ENCODE measurements around the gene RUBCN.
"Not testable (repeated sequence)": the region's sequence is repeated elsewhere in the genome, so short reads cannot be mapped to it uniquely, and the experiment has no call there.

The RUBCN gene

DNA sequence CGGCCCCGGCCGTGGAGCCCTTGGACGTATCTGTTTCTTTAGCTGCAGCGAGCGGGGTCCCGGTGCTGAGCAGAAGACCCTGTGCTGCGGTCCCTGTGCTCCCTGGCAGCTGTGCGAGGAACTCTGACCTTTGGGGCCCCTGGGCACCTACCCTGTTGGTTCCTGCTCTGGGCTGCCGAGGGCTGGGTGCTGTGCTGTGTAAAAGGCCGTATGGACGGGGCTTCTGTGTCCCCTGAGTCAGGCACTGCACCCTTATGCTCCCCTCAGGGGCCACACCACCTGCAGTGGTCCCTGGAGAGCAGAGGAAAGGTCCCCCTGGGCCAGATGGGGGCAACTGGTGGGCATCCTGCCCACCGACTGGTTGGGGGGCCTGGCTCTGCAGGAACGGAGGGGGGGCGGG, 71.2 kb downstream of the RUBCN start:
- H3K9me2 ChIP-seq (replicated peaks; ENCODE audit: low read depth, low read length); H3K4me1 ChIP-seq (ENCODE audit: insufficient read depth, low read length, poor library complexity, severe bottlenecking); H4K20me1 ChIP-seq (ENCODE audit: insufficient read depth, low read length, poor library complexity, severe bottlenecking); H2AFZ ChIP-seq (ENCODE audit: low read length); H3K36me3 ChIP-seq (ENCODE audit: insufficient read depth, low read length); H3K27me3 ChIP-seq (ENCODE audit: insufficient read depth, low read length, poor library complexity, severe bottlenecking); H3K4me3 ChIP-seq (ENCODE audit: low read length, poor library complexity, severe bottlenecking); H3K9me3 ChIP-seq (ENCODE audit: insufficient read depth, low read depth, low read length); H3K4me2 ChIP-seq (ENCODE audit: low read depth, low read length, poor library complexity, severe bottlenecking); H3K79me2 ChIP-seq (ENCODE audit: insufficient read depth, low read length); H3F3A ChIP-seq (ENCODE audit: low read depth); H3K9ac ChIP-seq (ENCODE audit: low read depth, low read length, poor library complexity, severe bottlenecking): not testable (repeated sequence)

DNA sequence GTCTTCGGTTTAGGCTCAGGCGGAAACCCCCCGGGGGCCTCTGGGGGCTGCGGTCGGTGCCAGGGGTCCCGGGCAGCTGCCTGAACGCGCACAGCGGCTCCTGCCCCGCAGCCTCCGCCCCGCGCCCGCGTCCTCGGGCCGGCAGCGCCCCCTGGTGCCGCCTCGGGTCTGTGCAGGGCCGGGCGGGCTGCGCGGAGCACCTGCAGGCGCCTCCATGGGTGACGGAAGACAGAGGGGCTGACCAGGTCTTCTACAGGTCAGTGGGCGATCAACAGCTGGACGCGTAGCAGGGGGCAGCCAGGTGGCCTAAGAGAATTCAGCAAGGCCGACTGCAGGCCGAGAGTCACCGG, 71.6 kb downstream of the RUBCN start:
- not testable (repeated sequence) for H3F3A ChIP-seq (ENCODE audit: low read depth); H3K27me3 ChIP-seq (ENCODE audit: insufficient read depth, low read length, poor library complexity, severe bottlenecking); H3K4me3 ChIP-seq (ENCODE audit: low read length, poor library complexity, severe bottlenecking); H3K9me2 ChIP-seq (replicated peaks; ENCODE audit: low read depth, low read length); H3K36me3 ChIP-seq (ENCODE audit: insufficient read depth, low read length); H3K4me1 ChIP-seq (ENCODE audit: insufficient read depth, low read length, poor library complexity, severe bottlenecking); H3K79me2 ChIP-seq (ENCODE audit: insufficient read depth, low read length); H2AFZ ChIP-seq (ENCODE audit: low read length); H3K9ac ChIP-seq (ENCODE audit: low read depth, low read length, poor library complexity, severe bottlenecking); H4K20me1 ChIP-seq (ENCODE audit: insufficient read depth, low read length, poor library complexity, severe bottlenecking); H3K9me3 ChIP-seq (ENCODE audit: insufficient read depth, low read depth, low read length)
- peak overlapping the region; percentile 37 for H3K4me2 ChIP-seq (ENCODE audit: low read depth, low read length, poor library complexity, severe bottlenecking)

DNA sequence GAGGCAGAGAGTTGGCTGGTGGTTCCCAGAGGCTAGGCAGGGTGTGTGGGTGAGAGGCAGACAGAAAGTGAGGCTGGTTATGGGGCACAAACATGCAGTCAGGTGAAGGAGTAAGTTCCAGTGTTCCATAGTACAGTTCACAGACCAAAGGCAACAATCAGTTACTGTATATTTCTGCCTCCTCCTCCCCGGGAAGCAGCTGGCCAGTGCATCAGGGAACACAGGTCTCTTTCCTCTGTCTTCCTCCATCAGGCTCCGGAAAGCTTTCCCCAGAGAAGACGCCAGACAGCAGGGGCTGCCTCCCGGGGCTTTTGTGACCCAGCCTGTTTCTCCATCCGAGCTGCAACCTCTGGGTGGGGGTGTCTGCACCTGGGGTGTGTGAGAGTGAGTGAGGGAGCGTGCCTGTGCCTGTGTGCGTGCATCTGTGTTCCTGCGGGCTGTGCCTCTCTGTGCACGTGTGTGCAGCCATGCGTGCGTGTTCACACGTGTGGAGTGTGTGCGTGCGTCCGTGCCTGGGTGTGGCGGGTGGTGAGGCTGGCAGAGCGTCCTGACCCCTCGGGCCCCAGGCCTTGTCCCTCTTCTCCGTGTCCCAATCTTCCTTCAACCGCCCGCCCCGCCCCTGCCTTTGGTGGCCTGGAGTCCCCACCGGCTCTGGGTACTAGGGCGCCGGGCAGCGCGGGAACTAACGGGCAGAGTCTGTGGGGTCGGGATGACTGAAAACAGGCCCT, 72.1 kb downstream of the RUBCN start:
- H3K4me1 ChIP-seq (ENCODE audit: insufficient read depth, low read length, poor library complexity, severe bottlenecking); H3K4me3 ChIP-seq (ENCODE audit: low read length, poor library complexity, severe bottlenecking); H2AFZ ChIP-seq (ENCODE audit: low read length); H3K27me3 ChIP-seq (ENCODE audit: insufficient read depth, low read length, poor library complexity, severe bottlenecking); H3K36me3 ChIP-seq (ENCODE audit: insufficient read depth, low read length); H3K79me2 ChIP-seq (ENCODE audit: insufficient read depth, low read length); H3K9me3 ChIP-seq (ENCODE audit: insufficient read depth, low read depth, low read length); H4K20me1 ChIP-seq (ENCODE audit: insufficient read depth, low read length, poor library complexity, severe bottlenecking); H3K9ac ChIP-seq (ENCODE audit: low read depth, low read length, poor library complexity, severe bottlenecking); H3F3A ChIP-seq (ENCODE audit: low read depth); H3K9me2 ChIP-seq (replicated peaks; ENCODE audit: low read depth, low read length): not testable (repeated sequence)
- H3K4me2 ChIP-seq (ENCODE audit: low read depth, low read length, poor library complexity, severe bottlenecking), result peak overlapping the region; percentile 37

DNA sequence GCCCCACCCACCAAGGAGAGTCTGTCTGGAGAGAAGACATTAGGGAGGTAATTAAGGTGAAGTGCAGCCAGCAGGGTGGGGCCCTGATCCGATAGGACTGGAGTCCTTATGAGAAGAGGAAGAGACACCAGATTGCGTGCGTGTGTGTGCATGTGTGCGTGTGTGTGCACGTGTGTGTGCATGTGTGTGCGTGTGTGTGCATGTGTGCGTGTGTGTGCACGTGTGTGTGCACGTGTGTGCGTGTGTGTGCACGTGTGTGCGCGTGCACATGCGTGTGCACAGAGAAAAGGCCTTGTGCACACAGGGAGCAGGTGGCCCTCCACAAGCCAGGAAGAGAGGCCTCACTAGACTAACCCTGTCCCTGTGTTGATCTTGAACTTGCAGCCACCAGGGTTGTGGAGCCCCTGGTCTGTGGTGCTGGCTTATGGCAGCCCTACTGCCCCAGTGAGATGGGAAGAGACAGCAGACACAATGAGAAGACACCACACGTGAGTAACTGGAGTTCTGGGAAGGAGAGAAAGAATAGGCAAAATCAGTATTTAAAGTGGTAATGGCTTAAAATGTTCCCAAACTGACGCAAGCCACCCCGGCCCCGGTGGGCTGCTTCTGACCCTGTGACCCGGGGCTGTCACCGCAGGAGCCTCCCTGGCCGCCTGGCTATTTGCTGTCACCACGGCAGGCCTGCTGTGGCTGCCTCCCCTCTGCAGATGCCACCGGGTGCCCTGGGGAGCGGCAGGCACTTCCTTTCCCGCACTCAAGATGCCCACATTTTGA, 73.2 kb downstream of the RUBCN start:
- not testable (repeated sequence) for H3K79me2 ChIP-seq (ENCODE audit: insufficient read depth, low read length); H3K9me2 ChIP-seq (replicated peaks; ENCODE audit: low read depth, low read length); H4K20me1 ChIP-seq (ENCODE audit: insufficient read depth, low read length, poor library complexity, severe bottlenecking); H3F3A ChIP-seq (ENCODE audit: low read depth); H3K9me3 ChIP-seq (ENCODE audit: insufficient read depth, low read depth, low read length); H3K9ac ChIP-seq (ENCODE audit: low read depth, low read length, poor library complexity, severe bottlenecking); H3K36me3 ChIP-seq (ENCODE audit: insufficient read depth, low read length); H3K27me3 ChIP-seq (ENCODE audit: insufficient read depth, low read length, poor library complexity, severe bottlenecking); H3K4me3 ChIP-seq (ENCODE audit: low read length, poor library complexity, severe bottlenecking); H2AFZ ChIP-seq (ENCODE audit: low read length); H3K4me2 ChIP-seq (ENCODE audit: low read depth, low read length, poor library complexity, severe bottlenecking); H3K4me1 ChIP-seq (ENCODE audit: insufficient read depth, low read length, poor library complexity, severe bottlenecking)

DNA sequence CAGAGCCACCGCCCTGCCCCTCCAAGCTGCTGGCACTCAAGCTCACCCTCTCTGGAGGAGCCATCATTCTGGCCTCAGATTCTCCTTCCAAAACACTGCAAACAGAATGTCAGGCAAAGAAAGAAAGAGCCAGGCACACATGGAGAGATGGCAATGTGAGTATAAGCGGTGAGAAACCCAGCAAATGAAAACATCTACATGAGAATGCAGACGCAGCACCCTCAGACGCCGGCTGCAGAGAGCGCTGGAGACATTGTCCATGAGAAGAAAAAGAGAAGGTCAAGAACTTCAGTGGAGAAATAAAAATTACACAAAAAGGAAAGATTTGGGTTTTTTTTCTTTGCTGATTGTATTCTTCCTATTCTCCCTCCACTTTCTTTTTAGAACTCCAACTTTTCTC, 74.4 kb downstream of the RUBCN start:
- H3K9ac ChIP-seq (ENCODE audit: low read depth, low read length, poor library complexity, severe bottlenecking); H3K79me2 ChIP-seq (ENCODE audit: insufficient read depth, low read length); H2AFZ ChIP-seq (ENCODE audit: low read length); H3K4me1 ChIP-seq (ENCODE audit: insufficient read depth, low read length, poor library complexity, severe bottlenecking); H3K27me3 ChIP-seq (ENCODE audit: insufficient read depth, low read length, poor library complexity, severe bottlenecking); H3F3A ChIP-seq (ENCODE audit: low read depth); H3K4me3 ChIP-seq (ENCODE audit: low read length, poor library complexity, severe bottlenecking); H3K9me2 ChIP-seq (replicated peaks; ENCODE audit: low read depth, low read length); H3K9me3 ChIP-seq (ENCODE audit: insufficient read depth, low read depth, low read length); H3K36me3 ChIP-seq (ENCODE audit: insufficient read depth, low read length); H4K20me1 ChIP-seq (ENCODE audit: insufficient read depth, low read length, poor library complexity, severe bottlenecking); H3K4me2 ChIP-seq (ENCODE audit: low read depth, low read length, poor library complexity, severe bottlenecking): not testable (repeated sequence)

DNA sequence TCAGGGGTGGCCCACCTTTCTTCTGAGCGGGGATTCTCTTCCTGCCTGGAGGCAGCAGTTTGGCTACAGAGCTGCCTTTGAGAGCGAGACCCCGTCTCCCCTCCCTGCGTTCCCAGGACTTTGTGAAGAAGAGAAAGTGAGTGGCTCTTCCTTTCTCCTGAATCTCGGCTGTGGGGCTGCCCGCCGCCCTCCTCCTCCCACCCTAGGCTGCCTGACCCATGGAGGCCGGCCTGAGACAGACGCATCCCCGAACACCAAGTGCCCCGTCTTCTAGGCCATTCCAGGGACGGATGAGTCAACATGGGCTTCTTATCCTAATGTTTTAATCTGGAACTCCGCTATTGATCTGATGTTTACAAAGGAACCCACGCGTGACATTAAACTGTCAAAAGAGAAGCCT, 74.8 kb downstream of the RUBCN start:
- not testable (repeated sequence) for H3K27me3 ChIP-seq (ENCODE audit: insufficient read depth, low read length, poor library complexity, severe bottlenecking); H3K4me1 ChIP-seq (ENCODE audit: insufficient read depth, low read length, poor library complexity, severe bottlenecking); H4K20me1 ChIP-seq (ENCODE audit: insufficient read depth, low read length, poor library complexity, severe bottlenecking); H2AFZ ChIP-seq (ENCODE audit: low read length); H3F3A ChIP-seq (ENCODE audit: low read depth); H3K4me2 ChIP-seq (ENCODE audit: low read depth, low read length, poor library complexity, severe bottlenecking); H3K9ac ChIP-seq (ENCODE audit: low read depth, low read length, poor library complexity, severe bottlenecking); H3K9me3 ChIP-seq (ENCODE audit: insufficient read depth, low read depth, low read length); H3K79me2 ChIP-seq (ENCODE audit: insufficient read depth, low read length); H3K4me3 ChIP-seq (ENCODE audit: low read length, poor library complexity, severe bottlenecking); H3K9me2 ChIP-seq (replicated peaks; ENCODE audit: low read depth, low read length); H3K36me3 ChIP-seq (ENCODE audit: insufficient read depth, low read length)

DNA sequence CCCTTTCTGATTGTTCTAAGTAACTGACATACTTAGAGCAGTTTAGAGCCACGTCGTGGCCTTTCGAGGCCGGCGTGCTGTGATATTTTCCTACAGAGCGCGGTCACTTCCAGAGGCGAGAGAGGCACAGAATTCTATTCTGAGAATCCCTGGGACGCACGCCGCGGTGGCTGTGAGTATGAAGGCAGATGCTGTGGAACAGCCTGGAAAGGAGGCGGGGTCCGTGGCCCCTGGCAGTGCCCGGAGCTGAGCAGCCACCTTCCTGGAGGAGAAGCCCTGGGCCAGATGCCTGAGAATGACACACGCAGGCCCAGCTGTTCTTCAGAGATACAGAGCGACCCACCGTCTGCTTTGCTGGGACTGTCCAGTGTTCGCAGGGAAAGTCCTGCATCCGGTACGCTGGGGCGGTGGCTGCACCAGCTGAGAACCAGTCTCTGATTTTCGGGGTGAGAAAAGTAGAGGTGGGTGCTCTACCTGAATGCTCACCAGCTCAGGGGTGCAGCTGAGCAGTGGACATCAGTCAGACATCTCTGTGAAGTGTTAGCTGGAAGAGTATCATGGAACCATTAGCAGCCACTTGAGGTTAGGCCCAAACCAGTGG, 75.4 kb downstream of the RUBCN start:
- H4K20me1 ChIP-seq (ENCODE audit: insufficient read depth, low read length, poor library complexity, severe bottlenecking); H3K9me3 ChIP-seq (ENCODE audit: insufficient read depth, low read depth, low read length): not testable (repeated sequence)

More for the DNA sequence above, 75.4 kb downstream of the RUBCN start:
- H2AFZ ChIP-seq (ENCODE audit: low read length); H3K36me3 ChIP-seq (ENCODE audit: insufficient read depth, low read length); H3K4me3 ChIP-seq (ENCODE audit: low read length, poor library complexity, severe bottlenecking); H3K9ac ChIP-seq (ENCODE audit: low read depth, low read length, poor library complexity, severe bottlenecking); H3F3A ChIP-seq (ENCODE audit: low read depth); H3K9me2 ChIP-seq (replicated peaks; ENCODE audit: low read depth, low read length); H3K4me2 ChIP-seq (ENCODE audit: low read depth, low read length, poor library complexity, severe bottlenecking); H3K27me3 ChIP-seq (ENCODE audit: insufficient read depth, low read length, poor library complexity, severe bottlenecking); H3K4me1 ChIP-seq (ENCODE audit: insufficient read depth, low read length, poor library complexity, severe bottlenecking); H3K79me2 ChIP-seq (ENCODE audit: insufficient read depth, low read length): not testable (repeated sequence)
